OCI-LY1 (cell line): Measurements from ENCODE around the gene DMD.

Experiments
- CTCF ChIP-seq: fragments of 200-600 bp; sonication (generic), shearing (Covaris generic); IDR thresholded peaks from 2 replicates; pipeline ENCODE4 v1.5.1; 2017; ENCODE audit warnings: mild to moderate bottlenecking, antibody characterized with exemption, low read length, moderate library complexity, mixed read lengths
- EZH2 ChIP-seq: fragments of 200-600 bp; sonication (generic), shearing (Covaris generic); IDR thresholded peaks from 2 replicates; pipeline ENCODE4 v1.8.0; 2017; ENCODE audit warnings: borderline replicate concordance, mixed run types, mild to moderate bottlenecking, antibody characterized with exemption, low read length, moderate library complexity, mixed read lengths

- TF ChIP-seq CTCF = no peak
- no peak for TF ChIP-seq EZH2
Measured at GRCh38 chrX:31232506-31232905, 1978.8 kb downstream of the DMD start.
